IMR-90 (cell line): ENCODE data around the gene PCBP3. TPM values are rescaled to one million over a fixed set of nuclear protein-coding genes. Genes with fewer than 3 reads are reported as not detected.

Source experiments
- ATAC-seq: fragments of 200-7000 bp; cut with Tn5 transposase; 2 replicates; pipeline ENCODE4 v1.9.1; 2020; ENCODE audit warnings: low read depth, mild to moderate bottlenecking, moderate library complexity
- BruUV-seq: library from RNA; stranded (reverse); fragments of 400-500 nt; replicated peaks from 2 replicates; lab custom pipeline; 2021; lab: Mats Ljungman, UMichigan
- CTCF ChIA-PET: fragments of 300-600 bp; formaldehyde crosslinking; extraction: SDS; loops from one replicate; lab custom pipeline; 2021; ENCODE audit warnings: antibody characterized with exemption; lab: Yijun Ruan, JAX
- POLR2A ChIA-PET: fragments of 300-600 bp; sonication (Branson Sonifier 250); formaldehyde crosslinking; loops from one replicate; lab custom pipeline; 2022; ENCODE audit warnings: antibody characterized with exemption; ENCODE audit not compliant: unreplicated experiment; lab: Charles Lee
- DNase-seq: peaks from one replicate; pipeline ENCODE4 v3.0.0; 2013
- H2AFZ ChIP-seq: replicated peaks from 2 replicates; pipeline ENCODE3; 2013; ENCODE audit warnings: low read length, mild to moderate bottlenecking; ENCODE audit not compliant: poor library complexity
- H2AK5ac ChIP-seq: 2 replicates; pipeline ENCODE4 v1.6.1; 2013; ENCODE audit warnings: low read depth, low read length, inconsistent platforms
- H2AK9ac ChIP-seq: replicated peaks from 2 replicates; pipeline ENCODE3; 2013; ENCODE audit warnings: mild to moderate bottlenecking, low read depth, low read length, moderate library complexity; ENCODE audit not compliant: poor library complexity
- H2BK120ac ChIP-seq: 2 replicates; pipeline ENCODE4 v1.6.1; 2013; ENCODE audit warnings: low read depth, low read length, inconsistent platforms
- H2BK15ac ChIP-seq: 3 replicates; pipeline ENCODE4 v1.6.1; 2013; ENCODE audit warnings: low read depth, low read length, inconsistent platforms
- H2BK20ac ChIP-seq: 2 replicates; pipeline ENCODE4 v1.6.1; 2013; ENCODE audit warnings: low read depth, mild to moderate bottlenecking, inconsistent platforms, low read length, moderate library complexity
- H2BK5ac ChIP-seq: 2 replicates; pipeline ENCODE4 v1.6.1; 2013; ENCODE audit warnings: mild to moderate bottlenecking, low read depth, low read length, inconsistent platforms; ENCODE audit not compliant: poor library complexity, severe bottlenecking
- H3K14ac ChIP-seq: replicated peaks from 2 replicates; pipeline ENCODE4 v1.6.1; 2013; ENCODE audit warnings: low read depth, low read length, inconsistent platforms
- H3K18ac ChIP-seq: 2 replicates; pipeline ENCODE4 v1.6.1; 2013; ENCODE audit warnings: low read depth, low read length, control low read depth
- H3K23ac ChIP-seq: 2 replicates; pipeline ENCODE4 v1.6.1; 2013; ENCODE audit warnings: low read depth, low read length, inconsistent platforms
- H3K27ac ChIP-seq: 2 replicates; pipeline ENCODE4 v1.5.1; 2013; ENCODE audit warnings: mild to moderate bottlenecking, control low read depth, low read length; ENCODE audit not compliant: insufficient read depth
- H3K27me3 ChIP-seq: 2 replicates; pipeline ENCODE4 v1.6.1; 2013; ENCODE audit warnings: low read length; ENCODE audit not compliant: control insufficient read depth, insufficient read depth
- H3K36me3 ChIP-seq: 2 replicates; pipeline ENCODE4 v1.6.1; 2013; ENCODE audit warnings: low read length, mixed read lengths; ENCODE audit not compliant: control insufficient read depth, insufficient read depth
- H3K4ac ChIP-seq: 2 replicates; pipeline ENCODE4 v1.6.1; 2013; ENCODE audit warnings: low read depth, low read length, inconsistent platforms
- H3K4me1 ChIP-seq: 2 replicates; pipeline ENCODE4 v1.6.1; 2013; ENCODE audit warnings: low read length, mixed read lengths; ENCODE audit not compliant: control insufficient read depth, insufficient read depth
- H3K4me2 ChIP-seq: 2 replicates; pipeline ENCODE4 v1.6.1; 2013; ENCODE audit warnings: low read depth, mild to moderate bottlenecking, control low read depth, low read length, moderate library complexity
- H3K4me3 ChIP-seq: 2 replicates; pipeline ENCODE4 v1.5.1; 2013; ENCODE audit warnings: low read depth, mild to moderate bottlenecking, control low read depth, low read length, moderate library complexity; ENCODE audit not compliant: insufficient read depth
- H3K56ac ChIP-seq: 2 replicates; pipeline ENCODE4 v1.6.1; 2013; ENCODE audit warnings: low read length, inconsistent platforms; ENCODE audit not compliant: insufficient read depth; ENCODE audit errors: extremely low read depth
- H3K79me1 ChIP-seq, 2 experiments: 2 replicates each; pipeline ENCODE4 v1.6.1; 2013; ENCODE audit warnings: low read length in 2 of 2, inconsistent platforms in 1 of 2, low read depth in 1 of 2
- H3K9ac ChIP-seq: 2 replicates; pipeline ENCODE4 v1.6.1; 2013; ENCODE audit warnings: low read depth, low read length, control low read depth
- H3K9me1 ChIP-seq: 2 replicates; pipeline ENCODE4 v1.6.1; 2013; ENCODE audit warnings: low read length, inconsistent platforms; ENCODE audit not compliant: insufficient read depth
- H3K9me3 ChIP-seq: 2 replicates; pipeline ENCODE4 v1.6.1; 2013; ENCODE audit warnings: low read length; ENCODE audit not compliant: control insufficient read depth, insufficient read depth
- H4K20me1 ChIP-seq: 2 replicates; pipeline ENCODE4 v1.6.1; 2013; ENCODE audit warnings: low read length, inconsistent platforms; ENCODE audit not compliant: insufficient read depth
- H4K5ac ChIP-seq: 2 replicates; pipeline ENCODE4 v1.6.1; 2013; ENCODE audit warnings: mild to moderate bottlenecking, low read depth, low read length, control low read depth
- H4K8ac ChIP-seq, 2 experiments: 2 replicates each; pipeline ENCODE4 v1.6.1; 2013; ENCODE audit warnings: low read depth in 2 of 2, low read length in 2 of 2, control low read depth in 1 of 2, inconsistent platforms in 1 of 2
- H4K91ac ChIP-seq: 2 replicates; pipeline ENCODE4 v1.6.1; 2013; ENCODE audit warnings: low read depth, low read length, inconsistent platforms; ENCODE audit not compliant: insufficient read depth
- CHD1 ChIP-seq: IDR thresholded peaks from 2 replicates; pipeline ENCODE4 v1.6.1; 2012; ENCODE audit warnings: low read depth, low read length, improper control_type of control experiment
- CTCF ChIP-seq: conservative IDR thresholded peaks from 2 replicates; pipeline ENCODE4 v1.5.1; 2012; ENCODE audit warnings: mild to moderate bottlenecking, low read depth, low read length, improper control_type of control experiment
- FOS ChIP-seq: fragments of 150-350 bp; IDR thresholded peaks from 2 replicates; pipeline ENCODE4 v1.6.1; 2016; ENCODE audit warnings: low read depth, low read length
- POLR2A ChIP-seq: IDR thresholded peaks from 2 replicates; pipeline ENCODE4 v1.6.1; 2012; ENCODE audit warnings: mild to moderate bottlenecking, low read depth, low read length
- RAD21 ChIP-seq: IDR thresholded peaks from 2 replicates; pipeline ENCODE4 v1.6.1; 2012; ENCODE audit warnings: low read length, improper control_type of control experiment
- WGBS, 2 experiments: methylation state at CpG; one replicate each; pipeline versions ENCODE4 v1.1.5 to v1.1.7; 2013; ENCODE audit warnings: missing lambda C conversion rate in 2 of 2; ENCODE audit not compliant: insufficient read length in 1 of 2; ENCODE audit errors: extremely low coverage in 2 of 2; 5-methylcytosine and 5-hydroxymethylcytosine counted together
- dilution Hi-C: fragments of 300-500 bp; cut with HindIII; formaldehyde crosslinking; loops from one replicate; pipeline ENCODE4 v1.14.3; 2018; ENCODE audit warnings: low sequenced_read_pairs; ENCODE audit not compliant: unreplicated experiment
- in situ Hi-C: fragments of 300-500 bp; cut with MboI; formaldehyde crosslinking; loops from 3 replicates; pipeline ENCODE4 v1.14.3; 2019; ENCODE audit warnings: low sequenced_read_pairs, inconsistent platforms, mixed read lengths
- intact Hi-C: fragments of 100-400 bp; cut with micrococcal nuclease; formaldehyde crosslinking; loops from 2 replicates; pipeline ENCODE4 v1.10.0; 2022
- polyA plus RNA-seq, 3 experiments: library from polyadenylated mRNA; depleted of rRNA; stranded (reverse); fragments of >200 nt; gene quantifications; 2 replicates each; pipeline ENCODE4 v1.2.3, GENCODE V29; 2012; ENCODE audit warnings: low replicate concordance in 1 of 3
- total RNA-seq: library from RNA; depleted of rRNA; stranded (reverse); fragments of >200 nt; gene quantifications from 2 replicates; pipeline ENCODE4 v1.2.3, GENCODE V29; 2012

The PCBP3 gene
- total and polyA plus RNA-seq, 2 of the 4 experiments (the other 2 are of a cell fraction), result 2.9 to 3.9 TPM

- TF ChIP-seq CHD1, result no peak
Measured at GRCh38 chr21:45912611-45913417, 269.3 kb downstream of the PCBP3 start (continued).

GRCh38 chr21:45913418-45913765 is 269.9 kb downstream of the PCBP3 start:
- in situ Hi-C loops, result no loop called here
- POLR2A ChIA-PET, result no interaction called here

More at GRCh38 chr21:45913418-45913765, 269.9 kb downstream of the PCBP3 start:
- H4K5ac ChIP-seq, result no peak overlapping the region
- ATAC-seq (no peak), DNase-seq (no peak)
- H3K9me1 ChIP-seq, result no peaks in the 10 kb centered on the region
- no peak overlapping the region for H3K14ac ChIP-seq
- H4K8ac ChIP-seq, result no peak overlapping the region
- no peak overlapping the region for H3K18ac ChIP-seq
- no peak overlapping the region for H3K9ac ChIP-seq
- no peak overlapping the region for H3K4ac ChIP-seq
- no TSS peak for BruUV-seq
- no peak overlapping the region for H2BK20ac ChIP-seq
- H3K56ac ChIP-seq, result no peak overlapping the region
- no peak overlapping the region for H2BK5ac ChIP-seq
- H2BK120ac ChIP-seq, result no peak overlapping the region
- whole genome bisulfite sequencing, 2 experiments, result 78% methylated on average over 5 of the region's 10 CpGs; no CpG with 5 or more reads in 1 of the 2 experiments
- no peaks in the 10 kb centered on the region for H3K79me1 ChIP-seq
- H3K36me3 ChIP-seq, result peaks cover 2% of the 10 kb centered on the region; the same call in 1 of the 2 replicates
- no peak overlapping the region for H3K27ac ChIP-seq
- CTCF ChIA-PET, result no interaction called here
- no peak for TF ChIP-seq FOS
- no peak for TF ChIP-seq RAD21
- no peak for TF ChIP-seq CTCF
- TF ChIP-seq POLR2A, result no peak
- H3K9me3 ChIP-seq, result no peaks in the 10 kb centered on the region
- peaks cover 5% of the 10 kb centered on the region; the same call in 1 of the 2 replicates for H3K27me3 ChIP-seq
- H3K4me2 ChIP-seq, result no peak overlapping the region
- H4K91ac ChIP-seq, result no peak overlapping the region
- H3K4me1 ChIP-seq, result peaks cover 3% of the 10 kb centered on the region; the same call in 1 of the 2 replicates
- no peak overlapping the region for H2BK15ac ChIP-seq
- intact Hi-C loops, result no loop called here
- no peak overlapping the region for H2AK9ac ChIP-seq
- no peak overlapping the region for H3K23ac ChIP-seq
- no peaks in the 10 kb centered on the region for H4K20me1 ChIP-seq
- H2AFZ ChIP-seq, result no peak overlapping the region
- dilution Hi-C loops, result no loop called here
- no peak overlapping the region for H3K4me3 ChIP-seq
- H2AK5ac ChIP-seq, result no peak overlapping the region
